ENCODE data around the gene TBL1XR1.

TBL1XR1 gene

DNA sequence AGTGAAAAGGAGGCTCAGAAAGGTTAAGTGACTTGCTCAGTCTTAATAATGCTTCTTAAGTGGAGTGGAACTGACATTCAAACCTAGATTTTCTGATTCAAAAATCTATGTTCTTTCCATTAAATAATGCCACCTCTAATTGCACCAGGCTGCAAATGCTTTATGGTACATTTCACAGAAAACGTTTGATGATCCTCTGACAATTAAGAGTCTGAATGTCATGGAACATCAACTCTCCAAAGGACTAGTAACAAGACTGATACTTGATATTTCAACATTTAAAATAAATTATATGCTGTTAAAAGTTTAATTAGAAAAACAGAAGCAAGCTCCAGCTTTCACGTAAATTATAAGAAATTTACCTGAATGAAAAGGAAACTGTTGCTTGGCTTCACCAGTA, 151.5 kb downstream of the TBL1XR1 start:
- TF ChIP-seq FOXP2 (optimal IDR thresholded peaks at IDR 0.05; ENCODE audit: borderline replicate concordance, extremely low read depth, extremely low read length, insufficient read depth), result no peak
- no peak for TF ChIP-seq TAF1 (IDR thresholded peaks at IDR 0.05; ENCODE audit: borderline replicate concordance, insufficient read depth, low read length)
- TF ChIP-seq, protein P1, sequence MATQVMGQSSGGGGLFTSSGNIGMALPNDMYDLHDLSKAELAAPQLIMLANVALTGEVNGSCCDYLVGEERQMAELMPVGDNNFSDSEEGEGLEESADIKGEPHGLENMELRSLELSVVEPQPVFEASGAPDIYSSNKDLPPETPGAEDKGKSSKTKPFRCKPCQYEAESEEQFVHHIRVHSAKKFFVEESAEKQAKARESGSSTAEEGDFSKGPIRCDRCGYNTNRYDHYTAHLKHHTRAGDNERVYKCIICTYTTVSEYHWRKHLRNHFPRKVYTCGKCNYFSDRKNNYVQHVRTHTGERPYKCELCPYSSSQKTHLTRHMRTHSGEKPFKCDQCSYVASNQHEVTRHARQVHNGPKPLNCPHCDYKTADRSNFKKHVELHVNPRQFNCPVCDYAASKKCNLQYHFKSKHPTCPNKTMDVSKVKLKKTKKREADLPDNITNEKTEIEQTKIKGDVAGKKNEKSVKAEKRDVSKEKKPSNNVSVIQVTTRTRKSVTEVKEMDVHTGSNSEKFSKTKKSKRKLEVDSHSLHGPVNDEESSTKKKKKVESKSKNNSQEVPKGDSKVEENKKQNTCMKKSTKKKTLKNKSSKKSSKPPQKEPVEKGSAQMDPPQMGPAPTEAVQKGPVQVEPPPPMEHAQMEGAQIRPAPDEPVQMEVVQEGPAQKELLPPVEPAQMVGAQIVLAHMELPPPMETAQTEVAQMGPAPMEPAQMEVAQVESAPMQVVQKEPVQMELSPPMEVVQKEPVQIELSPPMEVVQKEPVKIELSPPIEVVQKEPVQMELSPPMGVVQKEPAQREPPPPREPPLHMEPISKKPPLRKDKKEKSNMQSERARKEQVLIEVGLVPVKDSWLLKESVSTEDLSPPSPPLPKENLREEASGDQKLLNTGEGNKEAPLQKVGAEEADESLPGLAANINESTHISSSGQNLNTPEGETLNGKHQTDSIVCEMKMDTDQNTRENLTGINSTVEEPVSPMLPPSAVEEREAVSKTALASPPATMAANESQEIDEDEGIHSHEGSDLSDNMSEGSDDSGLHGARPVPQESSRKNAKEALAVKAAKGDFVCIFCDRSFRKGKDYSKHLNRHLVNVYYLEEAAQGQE (IDR thresholded peaks at IDR 0.05; ENCODE audit: insufficient read depth in 1 of 2, low read depth in 2 of 2, low read length in 2 of 2), result no peak
- no peak for TF ChIP-seq SIN3A (IDR thresholded peaks at IDR 0.05; ENCODE audit: borderline replicate concordance, insufficient read depth, low read length)
- no peak for TF ChIP-seq POLR2AphosphoS5 (IDR thresholded peaks at IDR 0.05; ENCODE audit: low read depth, low read length)

DNA sequence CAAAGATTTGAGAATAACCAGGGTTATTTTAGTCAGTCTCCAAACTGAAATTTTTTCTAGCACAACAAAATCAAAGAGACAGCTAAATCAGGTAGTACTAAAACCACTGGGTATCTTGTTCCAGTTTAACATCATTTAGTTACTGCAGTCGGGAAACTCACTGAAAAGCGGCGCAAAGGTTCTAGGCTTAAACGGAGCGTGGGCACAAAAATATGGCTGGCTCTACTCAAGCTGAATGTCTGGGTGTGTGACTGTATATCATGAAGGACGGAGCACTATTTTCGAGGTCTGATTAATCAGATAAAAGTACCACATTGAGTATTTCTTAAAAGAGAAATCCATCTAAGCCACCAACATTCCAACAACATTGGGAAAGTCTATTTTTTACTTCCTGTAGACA, 152.1 kb downstream of the TBL1XR1 start:
- TF ChIP-seq, protein P1 (IDR thresholded peaks at IDR 0.05; ENCODE audit: insufficient read depth in 1 of 2, low read depth in 2 of 2, low read length in 2 of 2), result no peak
- TF ChIP-seq TAF1 (IDR thresholded peaks at IDR 0.05; ENCODE audit: borderline replicate concordance, insufficient read depth, low read length), result no peak

DNA sequence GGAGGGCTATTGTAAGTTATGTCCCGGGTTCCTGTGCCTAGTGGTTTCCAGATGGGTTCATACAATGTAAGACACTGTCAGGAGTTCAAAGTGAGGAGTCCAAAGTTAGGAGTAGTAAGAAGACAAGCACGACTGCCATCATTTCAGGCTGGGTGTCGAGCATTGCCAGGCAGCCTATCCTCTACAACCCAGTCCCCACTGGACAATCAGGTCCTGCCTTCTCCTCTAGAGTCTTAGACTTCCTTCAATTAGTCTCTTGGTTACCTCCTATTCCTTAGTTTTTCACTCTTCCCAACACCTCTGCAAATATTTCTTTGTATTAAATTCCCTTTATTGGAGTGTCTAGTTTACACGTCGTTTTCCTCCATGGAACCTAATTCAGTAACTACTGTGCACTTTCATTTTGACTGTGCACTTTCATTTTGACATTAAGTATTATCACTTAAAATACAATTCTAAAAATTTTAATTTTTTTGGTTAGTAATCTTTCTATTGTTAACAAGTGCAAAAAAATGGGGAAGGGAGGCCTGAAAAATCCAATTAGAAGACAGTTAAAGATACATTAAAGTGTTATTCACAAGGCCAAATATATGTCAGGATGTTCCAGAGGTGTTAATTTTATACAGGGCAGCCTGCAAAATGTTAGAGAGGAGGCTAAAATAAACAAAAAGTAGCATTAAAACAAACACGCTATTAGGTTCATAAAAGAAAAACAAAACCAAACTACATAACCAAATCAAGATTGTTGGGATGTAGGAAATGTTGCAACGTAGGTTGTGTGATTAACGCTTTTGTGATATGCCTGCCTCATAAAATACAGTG, 155.3 kb downstream of the TBL1XR1 start:
- TF ChIP-seq POLR2AphosphoS5 (IDR thresholded peaks at IDR 0.05; ENCODE audit: low read depth, low read length) (no peak), SIN3A (IDR thresholded peaks at IDR 0.05; ENCODE audit: borderline replicate concordance, insufficient read depth, low read length) (no peak), TAF1 (IDR thresholded peaks at IDR 0.05; ENCODE audit: borderline replicate concordance, insufficient read depth, low read length) (no peak), FOXP2 (optimal IDR thresholded peaks at IDR 0.05; ENCODE audit: borderline replicate concordance, extremely low read depth, extremely low read length, insufficient read depth) (no peak)
- TF ChIP-seq, protein P1 (IDR thresholded peaks at IDR 0.05; ENCODE audit: insufficient read depth in 1 of 2, low read depth in 2 of 2, low read length in 2 of 2), result no peak

DNA sequence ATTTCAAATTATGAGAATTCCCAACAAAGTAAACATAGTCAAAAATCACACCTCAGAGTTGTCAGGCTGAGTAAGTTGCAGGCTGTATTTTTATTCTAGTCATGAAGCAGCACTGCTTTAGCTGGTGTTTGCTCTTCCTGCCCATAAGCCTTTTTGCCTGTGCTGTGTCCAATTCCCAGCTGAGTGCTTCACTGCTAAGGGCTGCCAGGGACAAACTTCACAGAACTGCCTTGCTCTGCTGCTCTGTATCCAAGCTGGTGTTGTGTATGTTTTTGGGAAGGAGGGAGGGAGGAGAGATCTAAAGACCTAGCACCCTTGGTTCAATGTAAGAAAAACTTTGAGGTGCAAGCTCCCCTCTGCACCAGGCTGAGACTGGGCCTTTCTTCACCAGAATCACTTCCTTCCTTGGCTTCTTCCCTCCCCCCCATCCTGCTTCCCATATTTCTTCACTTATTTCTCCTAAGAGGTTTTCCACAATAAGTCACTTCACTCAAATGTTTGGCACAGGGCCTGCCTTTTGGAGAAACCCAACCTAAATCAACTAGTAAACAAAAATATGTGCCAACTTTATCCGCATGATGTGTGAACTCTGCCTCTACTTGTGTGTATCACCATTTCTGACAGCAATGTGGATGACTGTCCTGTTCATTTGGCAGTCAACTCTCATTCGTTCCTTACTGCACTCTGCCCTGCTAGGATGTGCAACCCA, 156.1 kb downstream of the TBL1XR1 start:
- TF ChIP-seq TAF1 (IDR thresholded peaks at IDR 0.05; ENCODE audit: borderline replicate concordance, insufficient read depth, low read length), result no peak
- TF ChIP-seq SIN3A (IDR thresholded peaks at IDR 0.05; ENCODE audit: borderline replicate concordance, insufficient read depth, low read length), result no peak
- no peak for TF ChIP-seq POLR2AphosphoS5 (IDR thresholded peaks at IDR 0.05; ENCODE audit: low read depth, low read length)
- TF ChIP-seq, protein P1 (IDR thresholded peaks at IDR 0.05; ENCODE audit: insufficient read depth in 1 of 2, low read depth in 2 of 2, low read length in 2 of 2), result no peak
- TF ChIP-seq FOXP2 (optimal IDR thresholded peaks at IDR 0.05; ENCODE audit: borderline replicate concordance, extremely low read depth, extremely low read length, insufficient read depth), result no peak

Measured in PFSK-1 (cell line).